HL-60/S4 treated with phorbol 12-myristate 13-acetate at 8.2 ng/mL for 4 days and 3 days (cell line): ENCODE measurements around the gene CCNH.

ENCODE experiments used
- in situ Hi-C: fragments of 300-500 bp; cut with MboI; formaldehyde crosslinking; loops from 2 replicates; pipeline ENCODE4 v1.15.0; 2022; ENCODE audit warnings: low sequenced_read_pairs

CCNH gene

DNA sequence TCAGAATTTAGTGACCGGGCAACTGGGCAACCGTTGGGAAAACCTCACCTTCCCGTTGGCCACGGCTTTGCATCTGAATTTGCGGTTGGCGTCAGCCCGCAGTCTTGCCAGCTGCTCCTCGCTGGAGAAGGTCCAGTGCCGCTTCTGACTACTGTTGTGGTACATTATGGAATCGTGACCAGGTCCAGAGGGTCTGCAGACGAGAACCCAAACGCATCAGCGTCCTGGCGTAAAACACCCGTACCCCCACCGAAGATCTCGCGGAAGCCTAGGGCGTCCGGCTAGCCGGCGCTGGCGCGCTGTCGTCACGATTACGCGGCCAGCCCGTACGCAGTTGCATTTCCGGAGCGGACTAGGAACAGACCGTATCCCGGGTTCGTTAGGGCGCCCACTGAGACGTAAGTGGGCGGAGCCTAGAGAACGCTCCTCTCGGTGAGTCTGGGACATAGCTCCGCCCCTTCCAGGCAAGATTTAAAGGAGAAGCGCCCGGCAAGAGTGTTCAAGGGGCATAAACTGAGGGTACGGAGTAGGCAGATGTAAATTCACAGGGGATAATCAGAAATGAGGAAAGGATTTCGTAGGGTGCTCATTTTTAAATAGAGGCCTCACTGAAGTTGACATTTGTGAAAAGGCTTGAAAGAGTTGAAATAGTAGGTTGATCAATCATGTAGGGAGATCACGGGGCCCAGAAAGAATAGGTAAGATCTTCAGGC lies at the start of gene CCNH:
TSS of gene CCNH (minus strand) at position 301 of the 713 bp plus-strand sequence. CDS start at position 165, 136 bp downstream.
- in situ Hi-C loops, result no loop called here

DNA sequence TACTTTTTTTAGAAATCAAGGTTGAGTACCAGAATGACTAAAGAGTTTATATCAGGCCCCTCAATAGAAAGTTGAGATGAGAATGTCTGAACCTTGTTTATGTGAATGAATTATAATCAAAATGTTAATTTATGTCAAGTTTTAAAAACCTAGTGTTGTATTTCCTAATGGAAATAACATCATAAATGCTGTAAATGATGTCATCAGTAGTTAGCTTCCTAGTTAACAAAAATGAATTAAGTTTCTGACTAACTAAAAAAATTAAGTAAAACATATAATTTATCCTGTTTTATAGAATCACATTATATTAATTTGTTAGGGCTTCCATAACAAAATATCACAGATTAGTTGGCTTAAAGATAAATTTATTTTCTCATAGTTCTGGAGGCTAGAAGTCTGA lies 45.0 kb upstream of the CCNH start:
- in situ Hi-C loops, result no loop called here

DNA sequence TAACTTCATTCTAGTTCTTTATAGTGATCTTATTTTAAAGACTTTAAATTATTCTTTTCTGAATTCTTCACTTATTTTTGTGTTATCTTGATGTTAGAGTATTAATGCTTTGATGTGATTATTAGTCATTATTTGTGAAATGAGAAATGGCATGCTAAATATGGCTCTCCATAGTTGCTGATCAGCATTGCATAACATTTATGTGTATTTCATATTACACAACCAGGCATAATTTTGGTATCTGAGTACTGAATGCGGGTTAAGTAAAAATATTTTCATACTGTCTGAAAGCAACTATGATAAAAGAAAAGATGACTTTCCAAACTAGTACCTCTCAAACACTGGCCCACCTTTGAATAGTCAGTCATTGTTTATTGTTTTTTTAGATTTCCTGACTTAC lies 41.1 kb upstream of the CCNH start:
- in situ Hi-C loops, result no loop called here

DNA sequence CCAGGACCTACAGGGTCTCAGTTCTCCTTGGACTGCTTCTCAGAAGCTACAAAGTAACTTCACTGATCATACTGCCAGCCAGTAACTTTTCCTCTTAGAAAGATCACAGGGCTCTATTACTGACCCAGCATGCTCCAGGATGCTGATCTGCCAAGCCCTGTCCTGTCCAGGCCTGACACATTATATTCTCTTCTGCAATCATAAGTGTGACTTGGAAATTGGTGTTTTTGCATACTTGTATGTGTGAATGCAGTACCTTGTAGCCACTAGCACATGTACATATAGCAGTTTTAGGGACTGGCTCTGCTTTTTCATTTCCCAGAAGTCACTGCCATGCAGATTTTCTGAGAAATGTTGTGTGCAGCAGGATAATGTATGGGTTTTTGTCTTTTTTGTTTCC lies 40.1 kb upstream of the CCNH start:
- in situ Hi-C loops, result no loop called here

DNA sequence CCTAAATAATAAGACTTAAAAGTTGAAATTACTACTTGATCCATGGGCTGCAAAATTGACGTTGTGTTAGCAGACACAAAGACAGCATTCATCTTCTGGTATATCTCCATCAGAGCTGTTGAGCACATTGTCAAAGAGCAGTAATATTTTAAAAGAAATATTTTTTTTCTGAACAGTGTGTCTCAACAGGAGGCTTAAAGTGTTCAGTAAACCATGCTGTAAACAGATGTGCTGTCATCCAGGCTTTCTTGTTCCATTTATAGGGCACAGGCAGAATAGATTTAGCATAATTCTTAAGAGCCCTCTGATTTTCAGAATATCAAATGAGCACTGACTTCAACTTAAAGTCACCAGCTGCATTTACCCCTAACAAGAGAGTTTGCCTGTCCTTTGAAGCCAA lies 29.7 kb upstream of the CCNH start:
- in situ Hi-C loops, result no loop called here

DNA sequence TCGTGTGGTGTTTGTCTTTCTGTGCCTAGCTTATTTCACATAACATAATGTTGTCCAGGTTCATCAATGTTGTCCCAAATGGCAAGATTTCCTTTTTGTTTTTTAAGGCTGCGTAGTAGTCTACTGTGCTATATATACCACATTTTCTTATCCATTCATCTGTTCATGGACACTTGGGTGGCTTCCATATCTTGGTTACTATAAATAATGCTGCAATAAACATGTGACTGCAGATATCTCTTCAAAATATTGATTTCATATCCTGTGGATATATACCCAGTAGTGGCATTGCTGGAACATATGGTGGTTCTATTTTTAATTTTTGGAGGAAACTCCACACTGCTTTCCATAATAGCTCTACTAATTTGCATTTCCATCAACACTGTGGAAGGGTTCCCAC lies 25.5 kb upstream of the CCNH start:
- in situ Hi-C loops, result no loop called here

DNA sequence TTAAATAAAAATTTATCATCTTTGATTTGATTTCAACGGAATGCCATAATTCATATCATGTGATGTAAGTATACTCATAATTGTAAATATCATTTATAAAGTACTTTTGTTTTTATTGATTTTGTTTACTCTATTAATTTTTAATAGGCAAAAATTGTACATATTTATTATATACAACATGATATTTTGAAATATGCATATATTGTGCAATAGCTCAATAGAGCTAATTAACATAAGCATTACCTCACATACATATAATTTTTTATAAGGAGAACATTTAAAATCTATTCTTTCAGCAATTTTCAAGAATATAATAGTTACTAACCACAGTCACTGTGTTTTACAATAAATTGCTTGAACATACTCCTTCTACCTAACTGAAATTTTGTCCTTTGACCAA lies 25.0 kb upstream of the CCNH start:
- in situ Hi-C loops, result no loop called here

DNA sequence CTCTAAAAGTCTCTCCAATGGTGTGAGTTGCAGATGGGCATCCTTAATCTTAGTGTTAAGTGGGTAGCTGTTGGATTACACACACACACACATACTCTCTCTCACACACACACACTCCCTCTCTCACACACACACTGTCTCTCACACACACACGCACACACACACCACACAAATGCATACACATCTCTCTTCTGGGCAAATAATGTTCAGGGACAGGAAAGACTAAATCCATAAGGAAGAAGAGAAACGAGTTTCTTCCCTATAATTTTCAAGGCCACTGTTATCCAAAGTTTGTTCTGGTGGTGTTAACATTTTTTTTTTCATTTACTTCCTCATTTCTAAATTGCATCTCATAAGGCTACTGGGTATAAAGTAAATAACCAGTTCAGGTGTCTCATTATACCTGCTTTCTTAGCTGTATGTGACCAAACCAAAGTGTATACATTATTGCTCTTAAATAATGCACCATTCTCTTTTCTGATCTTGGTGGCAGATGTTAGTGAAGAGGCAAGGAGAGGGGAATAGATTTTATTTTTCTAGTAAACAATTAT lies 22.5 kb upstream of the CCNH start:
- in situ Hi-C loops, result no loop called here

DNA sequence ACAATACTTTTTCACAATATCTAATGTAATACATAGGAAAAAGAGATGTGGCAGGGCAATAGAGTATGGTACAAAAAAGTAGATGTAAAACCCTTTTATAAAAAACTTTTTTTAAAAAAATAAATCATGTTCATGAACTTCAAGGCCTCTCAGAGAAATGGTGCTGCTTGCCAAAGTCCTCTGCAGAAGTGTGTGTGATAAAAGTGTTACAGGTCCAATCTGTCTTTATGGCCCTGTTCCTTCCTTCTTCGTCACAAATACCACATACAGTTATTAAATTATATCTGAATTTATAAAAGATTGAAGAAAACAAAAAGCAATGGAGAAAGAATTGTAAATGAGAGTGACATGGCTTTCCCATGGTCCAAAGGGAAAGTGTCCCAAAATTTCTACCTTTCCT lies 21.7 kb upstream of the CCNH start:
- in situ Hi-C loops, result no loop called here

DNA sequence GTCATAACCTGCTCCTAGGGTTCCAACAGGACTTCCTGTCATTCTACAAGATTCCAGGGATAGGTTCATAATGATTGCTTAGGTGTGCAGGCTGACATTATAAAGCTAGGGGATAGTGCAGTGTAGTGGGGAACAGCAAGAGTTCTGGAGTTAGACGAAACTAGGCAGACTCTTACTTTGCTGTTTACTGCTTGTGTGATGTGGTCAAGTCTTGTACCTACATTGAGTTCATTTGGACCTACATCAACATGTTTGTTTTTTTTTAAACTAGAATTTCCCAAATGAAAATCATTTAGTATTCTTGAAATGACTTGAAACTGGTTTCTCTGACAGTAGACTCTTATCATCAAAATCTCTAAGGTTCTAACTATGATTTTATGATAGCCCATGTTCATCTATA lies 21.2 kb upstream of the CCNH start:
- in situ Hi-C loops, result no loop called here

DNA sequence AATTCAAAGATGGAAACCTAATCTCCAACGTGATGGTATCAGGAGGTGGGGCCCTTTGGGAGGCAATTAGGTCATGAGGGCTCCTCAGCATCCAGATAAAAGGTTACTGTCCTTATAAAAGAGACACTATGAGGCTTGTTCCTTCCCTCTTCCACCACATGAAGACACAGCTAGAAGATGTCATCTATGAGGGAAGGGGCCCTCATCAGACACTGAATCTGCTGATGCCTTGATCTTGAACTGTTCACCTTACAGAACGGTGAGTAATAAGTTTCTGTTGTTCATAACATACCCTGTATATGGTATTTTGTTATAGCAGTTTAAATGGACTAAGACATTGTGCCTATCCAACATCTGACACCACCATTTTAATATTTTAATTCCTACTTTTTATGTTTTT lies 19.7 kb upstream of the CCNH start:
- in situ Hi-C loops, result no loop called here

DNA sequence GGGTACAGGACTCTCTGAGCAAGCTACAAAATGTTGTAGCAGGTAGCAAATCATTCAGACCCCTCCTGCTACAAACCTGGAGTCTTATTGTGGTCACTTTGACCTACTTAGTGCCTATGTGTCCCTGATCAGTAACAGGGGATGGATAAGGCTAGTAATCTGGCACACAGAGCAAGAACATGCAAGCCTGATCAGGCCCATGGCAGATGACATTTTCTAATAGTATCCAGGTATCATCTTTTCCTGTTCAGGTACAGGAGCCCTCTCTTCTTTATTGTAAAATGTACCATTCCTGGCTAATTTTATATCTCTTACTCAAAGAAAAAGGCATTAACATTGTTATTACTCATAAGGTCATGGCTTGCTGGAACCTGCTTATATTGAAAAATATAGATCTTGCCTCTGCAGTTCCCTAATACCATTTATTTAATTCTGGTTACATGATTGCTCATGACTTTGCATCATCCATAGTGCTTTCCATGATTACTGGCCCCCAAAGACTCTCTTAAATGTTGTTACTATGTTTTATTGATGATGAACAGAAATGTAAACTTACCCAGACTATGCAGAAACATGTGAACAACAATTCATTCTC lies 18.2 kb upstream of the CCNH start:
- in situ Hi-C loops, result no loop called here

DNA sequence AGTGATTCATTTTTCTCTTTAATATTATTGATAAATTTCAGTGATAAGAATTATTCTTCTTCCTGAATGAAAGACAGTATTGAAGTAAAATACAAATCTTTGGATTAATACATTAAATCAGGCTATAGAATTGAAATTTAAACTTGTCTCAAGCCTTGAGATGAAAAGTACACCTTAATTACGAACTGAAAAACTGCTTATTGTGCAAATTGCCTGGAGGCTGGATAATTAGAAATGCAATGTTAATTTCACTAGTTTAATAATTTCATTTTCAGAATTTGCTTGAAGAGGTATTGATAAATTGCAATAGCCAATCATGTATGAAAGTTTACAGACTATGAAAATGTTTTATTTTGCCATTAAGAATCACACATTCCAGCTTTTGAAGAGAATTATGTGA lies 11.0 kb upstream of the CCNH start:
- in situ Hi-C loops, result no loop called here

DNA sequence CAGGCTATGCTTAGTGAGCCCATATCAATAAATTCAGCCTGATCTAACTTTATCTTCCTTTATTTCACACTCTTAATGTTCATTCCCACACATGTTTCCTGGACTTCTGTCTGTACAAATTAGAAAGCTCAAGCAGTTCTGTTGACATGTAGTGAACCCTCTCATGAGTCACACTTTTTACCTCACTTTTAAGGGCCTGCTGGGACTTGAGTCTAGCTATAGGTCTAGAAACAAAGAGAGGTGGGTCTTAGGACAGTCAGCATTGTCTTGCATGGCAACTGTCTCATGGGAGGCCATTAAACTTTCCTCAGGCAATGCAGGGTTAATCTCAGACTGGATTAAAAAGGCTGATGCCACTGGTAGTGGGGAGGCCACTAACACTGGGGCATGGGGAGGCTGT lies 8.6 kb upstream of the CCNH start:
- in situ Hi-C loops, result no loop called here

DNA sequence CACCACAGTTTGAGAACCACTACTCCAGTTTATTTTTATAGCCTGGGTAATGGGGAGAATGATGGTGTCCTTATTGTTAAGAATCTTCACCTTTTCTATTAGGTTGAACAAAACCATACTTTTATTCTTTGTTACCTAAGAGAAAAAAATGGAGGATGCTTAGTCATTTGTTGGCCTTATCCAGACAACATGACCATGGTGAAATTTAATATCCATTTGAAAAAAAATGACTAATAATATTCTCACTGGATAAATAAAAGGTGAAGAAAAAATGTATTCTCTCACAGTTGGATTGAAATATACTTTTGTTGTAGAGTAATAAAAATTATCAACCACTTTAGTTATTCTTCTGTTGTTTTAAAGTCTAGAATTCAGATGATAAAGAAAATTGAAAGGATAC lies 5.8 kb upstream of the CCNH start:
- in situ Hi-C loops, result no loop called here

DNA sequence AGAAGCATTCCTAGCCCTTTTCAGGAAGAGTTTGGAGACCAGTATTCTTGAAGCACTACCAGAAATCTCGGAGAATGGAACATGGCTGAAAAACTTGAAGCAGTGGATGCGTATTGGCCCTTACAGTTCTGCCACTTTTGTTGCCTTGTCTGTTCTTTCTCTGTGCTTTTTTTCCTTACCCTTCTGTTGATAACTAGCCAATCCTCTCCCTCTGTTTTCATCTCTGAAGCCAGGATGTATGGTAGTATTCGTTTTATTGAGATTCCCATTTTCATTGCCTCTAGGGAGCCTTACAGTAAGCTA lies 564 bp upstream of the CCNH start:
- in situ Hi-C loops, result no loop called here

DNA sequence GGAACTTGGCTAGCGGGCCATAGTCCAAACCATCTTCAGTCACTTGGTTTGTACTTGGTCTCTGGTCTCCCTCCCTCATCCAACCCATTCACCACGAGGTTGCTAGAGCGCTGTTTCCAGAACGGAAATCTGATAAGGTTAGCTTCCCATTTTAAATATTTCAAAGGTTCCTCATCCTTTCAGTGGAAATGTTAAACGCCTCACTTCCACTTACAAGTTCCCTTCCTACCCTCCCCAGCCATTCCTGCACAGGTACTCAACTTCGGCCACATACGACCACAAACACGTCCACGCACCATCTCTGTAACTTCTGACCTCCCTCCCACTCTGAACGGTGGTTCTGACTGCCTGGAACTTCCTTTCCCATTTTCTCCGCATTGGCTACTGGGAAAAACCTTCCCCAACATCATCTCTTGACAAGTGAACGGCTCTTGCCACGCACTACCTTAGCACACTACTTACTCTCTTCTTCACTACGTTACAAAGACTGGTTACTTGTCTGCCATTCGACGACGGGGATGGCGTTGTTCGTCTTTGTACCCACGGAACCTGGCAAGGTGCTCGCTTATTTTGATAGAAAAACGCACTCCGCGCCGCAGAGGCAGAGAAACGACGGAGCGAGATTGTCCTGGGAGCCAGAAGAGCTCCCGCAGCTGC lies 629 bp downstream of the CCNH start:
- in situ Hi-C loops, result no loop called here

DNA sequence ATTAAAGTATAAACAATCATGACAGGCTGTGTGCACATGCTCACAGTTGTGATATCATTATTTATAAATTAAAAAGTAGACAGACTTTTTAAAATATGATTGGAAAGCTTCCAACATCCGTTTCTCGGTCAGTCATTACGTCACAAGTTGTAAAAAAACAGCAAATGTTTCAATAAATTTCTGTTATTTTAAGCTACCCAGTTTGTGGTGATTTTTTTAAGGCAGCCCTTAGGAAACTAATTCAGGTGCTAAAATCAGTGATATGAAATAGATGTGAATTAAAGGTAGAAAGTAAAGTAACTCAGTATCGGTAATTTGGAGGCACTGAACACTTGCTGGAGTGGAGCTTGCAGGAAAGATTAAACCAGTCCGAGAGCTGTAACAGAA lies 1.2 kb downstream of the CCNH start:
- in situ Hi-C loops, result no loop called here

DNA sequence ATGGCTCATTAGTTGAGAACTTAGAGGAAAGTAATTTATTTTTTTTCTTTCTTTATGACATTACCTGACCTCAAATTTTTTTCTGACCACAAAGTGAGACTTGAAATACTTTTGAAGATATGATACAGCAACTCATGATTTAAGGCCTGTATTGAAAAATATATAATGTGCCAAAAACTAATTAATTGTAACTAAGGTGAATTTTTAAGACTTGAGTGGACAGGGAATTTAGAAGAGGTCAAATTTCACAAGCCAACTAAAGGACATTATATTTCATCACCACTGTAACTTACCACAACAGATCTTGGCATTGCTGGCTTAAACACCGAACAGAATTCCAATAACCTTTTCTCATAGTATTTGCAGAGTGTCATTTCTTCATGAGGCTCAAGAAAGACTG lies 1.8 kb downstream of the CCNH start:
- in situ Hi-C loops, result no loop called here

DNA sequence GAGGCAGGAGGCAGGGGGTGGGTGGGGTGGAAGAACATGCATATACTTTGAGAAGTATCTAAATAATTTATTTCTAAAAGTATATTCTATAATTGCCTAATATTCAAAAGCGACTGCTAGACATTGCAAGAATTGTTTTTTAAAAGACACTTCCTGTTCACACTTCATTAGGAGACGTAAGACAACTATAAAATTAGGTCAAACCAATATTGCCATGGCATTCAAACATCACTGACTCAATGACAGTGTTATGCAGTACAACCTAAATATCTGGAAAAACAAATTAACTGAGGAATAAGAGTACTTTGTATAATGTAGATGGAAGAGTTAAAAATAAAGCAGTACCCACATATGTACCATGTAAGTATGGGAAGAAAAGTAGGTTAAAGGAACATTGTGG lies 4.5 kb downstream of the CCNH start:
- in situ Hi-C loops, result no loop called here

DNA sequence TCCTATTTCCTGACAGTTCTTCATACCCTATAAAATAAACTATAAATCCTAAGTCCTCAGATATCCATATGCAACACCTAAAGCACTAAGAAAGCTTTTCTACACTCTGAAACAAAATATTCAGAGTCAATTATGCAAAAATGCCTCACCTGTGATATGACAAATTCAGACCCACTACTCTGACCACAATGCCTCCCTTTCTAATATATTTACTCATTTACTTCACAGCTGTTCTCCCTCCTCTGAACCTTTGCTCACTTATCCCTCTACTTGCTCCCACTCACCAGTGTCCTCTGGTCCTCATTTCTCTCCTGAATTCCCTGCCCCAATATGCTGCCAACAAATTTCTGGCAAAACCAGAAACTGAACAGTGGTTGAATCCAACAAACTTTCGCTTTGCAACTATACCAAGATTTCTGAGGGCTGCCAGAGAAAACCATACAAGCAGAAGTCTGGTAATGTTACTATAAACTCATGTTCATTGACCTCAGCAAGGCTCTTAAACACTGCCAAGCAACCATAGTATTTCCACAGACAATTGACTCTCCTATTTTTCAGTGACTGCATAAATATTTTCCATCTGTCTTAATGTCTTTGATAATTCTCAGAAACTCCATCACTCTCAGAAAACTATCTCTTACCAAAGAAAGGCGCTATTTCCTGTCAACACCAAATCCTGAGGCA lies 7.1 kb downstream of the CCNH start:
- in situ Hi-C loops, result no loop called here

DNA sequence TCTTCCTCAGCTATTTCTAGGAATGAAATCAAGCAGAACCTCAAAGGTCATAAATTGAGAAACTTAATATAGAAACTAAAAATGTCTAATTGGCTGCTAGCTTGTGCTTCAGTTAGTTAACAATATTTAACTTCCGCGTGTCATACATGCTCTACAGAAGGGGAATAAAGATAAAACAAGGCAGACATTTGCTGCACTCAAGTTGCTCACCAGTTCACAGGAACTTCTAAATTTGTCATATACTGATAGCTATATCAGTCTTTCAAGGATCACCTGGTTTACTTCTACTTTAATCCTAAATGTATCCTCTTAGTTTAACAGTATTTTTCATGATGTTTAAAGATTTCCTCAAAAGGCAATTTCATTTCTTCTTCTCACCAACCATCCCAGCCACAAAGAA lies 8.4 kb downstream of the CCNH start:
- in situ Hi-C loops, result no loop called here
